Spleen (tissue), 7 donors: ENCODE measurements around the gene PSMA7.

Source experiments
- CTCF ChIP-seq, 11 experiments: fragments of 200-600 bp in 7 of 11; fragments of 450-650 bp in 4 of 11; sonication (generic) in 4 of 11; IDR thresholded peaks in 8 of 11; conservative IDR thresholded peaks in 3 of 11; 1 replicate in 7 of 11; 2 replicates in 4 of 11; pipeline versions ENCODE4 v1.4.0 to v1.8.0; 2016 to 2021; ENCODE audit warnings: antibody characterized with exemption in 11 of 11, inconsistent platforms in 4 of 11, mild to moderate bottlenecking in 1 of 11
- POLR2A ChIP-seq, 3 donors: fragments of 450-650 bp; IDR thresholded peaks; one replicate each; pipeline ENCODE4 v1.5.1; 2017; ENCODE audit warnings: antibody characterized with exemption in 3 of 3, mild to moderate bottlenecking in 1 of 3
- POLR2AphosphoS5 ChIP-seq, 3 donors: sonication (generic); formaldehyde crosslinking; IDR thresholded peaks; one replicate each; pipeline ENCODE4 v1.5.1; 2017; ENCODE audit warnings: antibody characterized with exemption in 3 of 3
- donor health status: DM: no; HTN: no; CAD: no; lungs with moderate emphysema.
- donor health status: DM: no; HTN: no; CAD: no.
- donor health status: DM: no; HTN: no; CAD: no.

- TF ChIP-seq CTCF (IDR thresholded peaks at IDR 0.05 in 8 of 11, conservative IDR thresholded peaks at IDR 0.05 in 3 of 11) (no peak), POLR2A (IDR thresholded peaks at IDR 0.05) (no peak), POLR2AphosphoS5 (IDR thresholded peaks at IDR 0.05) (no peak)
Measured at GRCh38 chr20:62170536-62170935, 27.3 kb upstream of the PSMA7 start.
